Fibroblast of lung (primary cell): ENCODE data around the gene SH3GL2.

Source experiments
- CTCF ChIP-seq, 2 donors: IDR thresholded peaks in 1 of 2; conservative IDR thresholded peaks in 1 of 2; 1 replicate in 1 of 2; 2 replicates in 1 of 2; pipeline ENCODE4 v1.5.1; 2011 to 2012; ENCODE audit warnings: low read length in 2 of 2, control low read depth in 1 of 2, inconsistent platforms in 1 of 2, low read depth in 1 of 2, mild to moderate bottlenecking in 1 of 2
- EZH2 ChIP-seq: IDR thresholded peaks from 2 replicates; pipeline ENCODE4 v1.5.1; 2012; ENCODE audit warnings: low read length, control low read depth, mild to moderate bottlenecking; ENCODE audit errors: missing control alignments

GRCh38 chr9:17832812-17833211 is 253.9 kb downstream of the SH3GL2 start:
- no peak for TF ChIP-seq EZH2
- TF ChIP-seq CTCF (conservative IDR thresholded peaks at IDR 0.05 in 1 of 2, IDR thresholded peaks at IDR 0.05 in 1 of 2; ENCODE audit: low read depth in 1 of 2, low read length in 2 of 2), result no peak
